ENCODE results near the gene ARMC5.
"Not testable (repeated sequence)": the region's sequence is repeated elsewhere in the genome, so short reads cannot be mapped to it uniquely, and the experiment has no call there.

GRCh38 chr16:31503555-31503954, 44.3 kb downstream of the ARMC5 start:
- TF ChIP-seq CTCF, EP300 (IDR thresholded peaks at IDR 0.05): not testable (repeated sequence)
